CD4-positive, alpha-beta T cell treated with Interleukin-2 at 100 ng/mL for 4 hours (primary cell): ENCODE measurements around the gene TRIM40.

ENCODE experiments used
- DNase-seq: peaks from one replicate; pipeline ENCODE4 v3.0.0-alpha.2; 2020; ENCODE audit warnings: low spot score

The TRIM40 gene

GRCh38 chr6:30149234-30149633 lies 13.3 kb downstream of the TRIM40 start:
- DNase-seq = no peak

DNA sequence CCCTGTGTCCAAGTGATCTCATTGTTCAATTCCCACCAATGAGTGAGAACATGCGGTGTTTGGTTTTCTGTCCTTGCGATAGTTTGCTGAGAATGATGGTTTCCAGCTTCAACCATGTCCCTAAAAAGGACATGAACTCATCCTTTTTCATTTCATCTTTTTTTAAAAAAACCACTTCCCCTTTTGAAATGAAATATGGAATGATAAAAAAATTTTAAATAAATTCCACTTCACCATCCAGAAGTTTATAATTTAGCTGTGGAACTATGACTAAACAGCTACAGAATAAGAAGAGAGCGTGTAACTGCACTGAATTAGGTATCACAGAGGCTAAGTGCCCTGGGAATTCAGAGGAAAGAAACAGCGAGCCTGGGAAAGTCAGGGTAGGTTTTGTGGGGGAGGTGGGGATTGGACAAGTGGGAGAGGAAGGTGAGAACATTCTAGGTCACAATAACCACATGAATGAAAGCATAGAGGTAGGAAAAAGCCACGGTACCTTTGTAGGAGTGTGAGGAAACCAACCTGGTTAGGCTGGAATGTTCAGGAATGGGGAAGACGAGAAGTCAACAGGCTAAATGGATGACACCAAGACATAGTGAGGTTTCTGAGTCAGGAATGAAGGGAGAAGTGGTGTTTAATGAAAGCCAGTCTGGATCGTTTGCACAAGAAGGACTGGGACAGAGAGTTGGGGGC lies 14.1 kb downstream of the TRIM40 start:
- DNase-seq = no peak

DNA sequence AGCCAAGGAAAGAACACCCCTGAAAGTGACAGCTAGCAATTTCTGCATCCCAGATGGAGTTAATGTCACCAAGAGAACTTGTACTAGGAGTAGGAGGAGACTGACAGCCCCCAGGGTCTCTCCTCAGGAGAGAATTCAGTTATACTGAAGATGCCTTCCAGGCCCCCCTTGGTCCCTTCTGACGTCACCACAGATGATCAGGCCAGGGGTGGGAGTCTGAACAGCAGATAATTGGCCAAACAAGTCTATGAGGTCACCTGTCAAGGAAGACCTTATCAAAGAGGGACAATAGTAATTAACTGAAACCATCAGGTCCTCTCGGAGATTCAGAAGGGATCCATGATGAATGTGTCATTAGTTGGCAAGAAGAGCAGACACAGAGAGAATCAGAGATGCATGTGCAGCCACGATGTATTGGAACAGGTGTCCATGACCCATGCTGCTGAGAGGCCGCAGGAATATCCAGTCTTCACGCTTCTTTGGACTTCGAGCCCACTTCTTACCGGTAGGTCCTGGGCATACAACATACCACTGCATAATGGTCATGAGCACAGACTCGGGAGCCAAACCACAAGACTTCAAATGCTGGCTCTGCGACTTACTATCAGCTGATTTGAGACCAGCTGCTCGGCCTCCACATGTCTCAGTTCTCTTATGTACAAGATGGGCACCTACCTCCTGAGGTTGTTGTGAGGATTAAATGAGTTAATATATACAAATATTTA lies 14.9 kb downstream of the TRIM40 start:
- DNase-seq = no peak

DNA sequence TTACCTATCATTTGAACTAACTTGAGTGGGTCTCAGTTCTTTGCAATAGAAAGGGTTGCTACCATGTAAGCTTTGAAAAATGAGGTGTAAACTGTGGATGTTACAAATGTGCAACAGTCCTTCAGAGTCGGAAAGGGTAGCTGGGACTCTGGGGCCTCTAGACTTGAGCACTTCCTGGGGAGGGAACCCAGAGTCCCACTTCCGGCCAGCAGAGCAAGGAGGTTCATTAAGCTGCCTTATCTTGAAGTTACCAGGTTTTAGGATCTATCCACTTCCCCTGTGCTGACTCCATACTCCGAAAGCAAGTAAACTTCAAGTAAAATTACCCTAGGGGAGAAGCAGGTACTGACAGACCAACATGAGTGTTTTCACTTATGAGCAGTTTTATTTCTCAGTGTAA lies 15.6 kb downstream of the TRIM40 start:
- no peak for DNase-seq

GRCh38 chr6:30152016-30152673 lies 16.2 kb downstream of the TRIM40 start:
- no peak for DNase-seq

GRCh38 chr6:30152910-30153610 lies 17.1 kb downstream of the TRIM40 start:
- DNase-seq = no peak

- DNase-seq = no peak
Observed at GRCh38 chr6:30154061-30154460, 18.1 kb downstream of the TRIM40 start.

GRCh38 chr6:30154709-30155519 lies 19.0 kb downstream of the TRIM40 start:
- no peak for DNase-seq

DNA sequence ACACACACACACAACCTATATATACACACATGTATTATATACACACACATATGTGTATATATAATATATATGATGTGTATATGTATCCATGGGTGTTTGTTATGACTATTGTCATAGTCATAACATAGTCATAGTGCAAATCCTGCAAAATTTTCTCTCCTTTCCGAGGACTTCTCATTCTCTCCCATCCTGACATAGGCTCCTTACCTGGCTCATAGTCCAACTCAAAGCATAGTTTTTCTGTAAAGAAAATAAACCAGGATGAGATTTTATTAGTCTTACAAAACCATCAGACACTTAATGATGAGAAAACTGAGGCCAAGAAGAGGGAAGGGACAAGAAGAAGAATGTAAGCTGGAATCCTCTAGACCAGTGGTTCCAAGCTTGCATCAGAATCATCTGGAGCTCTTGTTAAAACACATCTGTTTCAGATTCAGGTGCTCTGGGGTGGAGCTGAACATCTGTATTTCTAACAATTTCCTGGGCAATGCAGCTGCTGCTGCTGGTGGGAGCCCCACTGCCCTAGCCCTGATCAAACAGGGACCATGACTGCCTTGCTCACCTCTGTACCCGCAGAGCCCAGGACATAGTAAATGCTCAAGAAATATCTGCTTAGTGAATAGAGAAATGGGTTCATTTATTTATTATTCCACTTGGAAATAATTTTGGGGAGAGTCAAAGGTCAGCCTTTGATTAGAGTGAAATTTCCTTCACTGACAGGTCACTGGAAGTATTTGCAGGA lies 19.8 kb downstream of the TRIM40 start:
- no peak for DNase-seq

GRCh38 chr6:30156262-30156599 lies 20.3 kb downstream of the TRIM40 start:
- no peak for DNase-seq

GRCh38 chr6:30156774-30157173 lies 20.8 kb downstream of the TRIM40 start:
- no peak for DNase-seq

DNA sequence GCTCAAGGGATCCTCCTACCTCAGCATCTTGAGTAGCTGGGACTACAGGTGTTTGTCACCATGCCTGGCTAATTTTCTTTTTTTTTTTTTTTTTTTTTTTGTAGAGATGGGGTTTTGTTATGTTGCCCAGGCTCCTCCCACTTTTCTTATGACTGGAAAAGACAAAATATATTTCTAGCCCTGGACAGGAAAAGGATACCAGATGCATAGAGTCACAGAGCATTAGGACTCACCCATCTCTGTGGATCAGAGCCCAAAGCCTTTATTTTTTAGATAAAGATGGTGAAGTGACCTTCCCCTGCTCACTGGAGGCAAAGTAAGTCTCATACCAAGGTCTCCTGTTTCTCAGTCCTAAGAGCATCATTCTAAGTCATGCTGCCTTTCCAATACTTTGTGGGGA lies 21.6 kb downstream of the TRIM40 start:
- DNase-seq = no peak

- DNase-seq = no peak
Observed at GRCh38 chr6:30157999-30158398, 22.1 kb downstream of the TRIM40 start.

DNA sequence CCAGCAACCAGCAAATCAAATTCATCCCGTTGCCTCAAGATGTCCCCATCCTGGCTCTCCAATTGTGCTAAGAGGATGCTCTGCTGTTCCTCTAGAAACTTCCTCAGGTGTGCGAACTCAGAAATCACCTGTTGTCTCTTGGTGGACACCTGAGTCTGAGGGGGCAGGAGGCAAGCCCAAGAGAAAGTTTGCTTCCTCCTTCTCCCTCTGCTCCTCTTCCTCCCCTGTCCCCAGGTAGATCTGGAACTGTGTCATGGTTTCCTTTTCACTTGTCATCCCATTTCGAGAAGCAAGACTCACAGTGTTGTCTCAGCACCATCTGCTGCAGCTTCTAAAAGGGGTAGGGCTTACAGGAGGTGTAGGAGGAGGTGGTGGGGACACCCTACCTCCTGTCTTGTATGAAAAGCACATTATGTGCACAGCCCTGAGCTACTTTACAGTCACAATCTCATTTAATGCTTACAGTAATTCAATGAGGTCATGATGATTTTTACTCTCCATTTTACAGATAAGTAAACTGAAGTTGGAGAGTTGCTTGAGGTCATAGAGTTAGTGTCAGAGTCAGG lies 22.6 kb downstream of the TRIM40 start:
- DNase-seq = no peak

- no peak for DNase-seq
Observed at GRCh38 chr6:30160008-30160784, 24.3 kb downstream of the TRIM40 start.

DNA sequence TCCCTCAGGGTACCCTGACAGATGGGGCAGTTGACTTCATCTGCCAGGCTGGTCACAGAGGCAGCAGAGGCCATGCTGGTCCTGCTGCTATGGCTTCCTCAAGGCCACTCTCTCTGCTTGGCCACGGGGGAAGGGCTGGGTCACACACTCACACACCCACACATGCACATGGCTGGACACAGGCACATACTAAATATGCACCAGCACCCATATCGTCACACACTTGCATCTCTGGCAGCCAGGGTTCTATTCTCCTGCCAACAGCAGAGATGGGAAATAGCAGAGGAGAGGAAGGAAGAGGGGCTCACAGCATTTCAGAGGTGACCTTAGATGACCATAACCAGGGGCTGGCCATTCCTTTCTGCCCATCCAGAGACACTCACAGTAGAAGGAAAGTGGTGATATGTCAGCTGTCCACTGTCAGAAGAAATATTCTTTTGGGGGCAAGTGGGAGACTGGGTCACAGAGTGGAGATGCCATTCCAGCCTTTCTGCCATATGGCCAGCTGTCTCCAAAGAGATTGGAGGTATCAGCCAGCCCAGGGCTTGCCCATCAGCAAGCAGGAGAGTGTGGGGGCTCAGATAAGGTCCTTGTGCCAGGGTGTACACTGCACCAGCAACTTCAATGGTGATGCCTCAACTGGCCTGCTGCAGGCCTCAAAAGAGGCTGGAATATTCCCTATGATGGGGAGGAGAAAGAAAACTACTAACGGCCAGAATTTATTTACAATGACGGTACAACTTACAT lies 25.0 kb downstream of the TRIM40 start, which contains the start of gene TRIM10:
TRIM10 (minus strand) TSS at position 427 of the 747 bp plus-strand sequence; CDS start at position 74, 353 bp downstream.
- no peak for DNase-seq

DNA sequence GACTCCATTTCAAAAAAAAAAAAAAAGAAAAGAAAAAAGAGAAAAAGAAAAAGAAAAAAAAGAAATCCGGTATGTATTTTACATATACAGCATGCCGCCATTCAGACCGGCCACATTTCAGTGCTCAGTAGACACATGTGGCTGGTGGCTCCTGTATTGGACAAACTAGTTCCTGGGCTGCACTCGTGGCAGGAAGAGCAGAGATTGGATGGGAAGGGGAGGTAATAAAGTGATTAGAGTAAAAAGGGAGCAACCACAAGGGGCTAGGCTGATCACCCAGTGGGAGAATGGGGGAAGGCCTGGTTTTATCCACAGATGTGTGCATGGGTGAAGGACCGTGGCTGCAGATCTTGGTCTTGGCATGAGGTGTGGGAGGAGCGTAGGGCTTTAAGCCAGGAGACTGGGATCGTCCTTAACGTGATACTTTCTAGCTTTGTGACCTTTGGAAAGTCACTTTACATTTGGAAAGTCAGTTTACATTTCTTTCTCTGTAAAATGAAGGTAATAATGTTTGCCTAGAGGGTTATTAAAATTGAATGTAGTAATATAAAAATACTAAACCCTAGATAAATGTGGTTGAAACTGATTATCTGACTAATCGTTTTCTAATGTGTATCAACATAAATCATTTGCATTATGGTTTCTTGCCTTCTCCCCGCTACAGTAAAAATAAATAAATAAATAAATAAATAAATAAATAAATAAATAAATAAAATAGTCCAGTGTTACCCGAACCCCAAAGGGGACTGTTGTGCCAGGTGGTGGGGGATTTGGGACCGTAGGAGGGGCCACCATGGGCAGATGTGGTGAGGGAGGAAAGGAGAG lies 26.5 kb downstream of the TRIM40 start:
- DNase-seq = no peak
